Measurements from ENCODE around the gene TSHZ1.

Gene TSHZ1

GRCh38 chr18:75211626-75211952 lies 992 bp downstream of the TSHZ1 start:
- POLR2A ChIA-PET, result interaction anchor here (1.9 kb wide), 1 partner anchor 34 kb away, joined by 8 read pairs; no protein-coding TSS in a partner anchor

GRCh38 chr18:75211953-75212750 lies 1.6 kb downstream of the TSHZ1 start:
- POLR2A ChIA-PET, result no interaction called here
- CTCF ChIA-PET, result interaction anchor here (0.8 kb wide), 1 partner anchor 22 kb away, joined by 3 read pairs; no protein-coding TSS in a partner anchor
- TF ChIP-seq LEF1 (IDR thresholded peaks at IDR 0.05; ENCODE audit: borderline replicate concordance) (peak; percentile 99), PKNOX1 (IDR thresholded peaks at IDR 0.05) (peak; percentile 97), FOXM1 (IDR thresholded peaks at IDR 0.05; ENCODE audit: borderline replicate concordance) (no peak), CTBP1 (IDR thresholded peaks at IDR 0.05; ENCODE audit: borderline replicate concordance) (peak; percentile 79)
- DNase-seq (ENCODE audit: extremely low spot score), result no peak

More at GRCh38 chr18:75211626-75211952, 992 bp downstream of the TSHZ1 start:
- TF ChIP-seq FOXK2 (IDR thresholded peaks at IDR 0.05) (no peak), ZNF384 (IDR thresholded peaks at IDR 0.05) (no peak), BHLHE40 (IDR thresholded peaks at IDR 0.05; ENCODE audit: borderline replicate concordance) (no peak), SUZ12 (IDR thresholded peaks at IDR 0.05) (no peak), L3MBTL2 (conservative IDR thresholded peaks at IDR 0.05) (no peak), FOXM1 (IDR thresholded peaks at IDR 0.05; ENCODE audit: borderline replicate concordance) (no peak), ARNT (IDR thresholded peaks at IDR 0.05) (no peak), NFRKB (IDR thresholded peaks at IDR 0.05) (no peak), SP1 (IDR thresholded peaks at IDR 0.05) (no peak), LEF1 (IDR thresholded peaks at IDR 0.05; ENCODE audit: borderline replicate concordance) (no peak), TARDBP (IDR thresholded peaks at IDR 0.05) (no peak), CTBP1 (IDR thresholded peaks at IDR 0.05; ENCODE audit: borderline replicate concordance) (no peak), HDGF (IDR thresholded peaks at IDR 0.05; ENCODE audit: borderline replicate concordance) (no peak), FOXA1 (IDR thresholded peaks at IDR 0.05) (no peak), PKNOX1 (IDR thresholded peaks at IDR 0.05) (no peak), ELF4 (IDR thresholded peaks at IDR 0.05) (no peak)
- DNase-seq (ENCODE audit: extremely low spot score), result no peak
- CTCF ChIA-PET, result no interaction called here

DNA sequence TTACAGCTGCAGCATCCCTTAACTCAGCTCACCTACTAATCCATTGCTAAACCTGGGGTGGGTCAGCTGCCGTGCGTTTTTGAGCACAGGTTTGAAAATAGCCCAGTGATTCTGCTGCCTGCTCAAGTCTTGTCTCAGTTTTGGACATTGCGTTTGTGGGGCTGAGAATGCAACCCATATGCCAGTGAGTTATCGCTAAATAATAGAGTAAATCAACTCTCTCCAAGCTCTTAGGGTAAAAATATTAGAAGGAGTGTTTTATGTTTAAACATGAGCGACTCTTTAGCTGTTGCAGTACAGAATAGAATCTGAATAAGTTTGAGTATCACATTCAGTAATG lies 2.1 kb downstream of the TSHZ1 start:
- ChIA-PET POLR2A (no interaction called here), CTCF (interaction anchor here (0.8 kb wide), 1 partner anchor 21 kb away, joined by 3 read pairs; no protein-coding TSS in a partner anchor)
- DNase-seq (ENCODE audit: extremely low spot score), result no peak
- no peak for TF ChIP-seq ZNF384 (IDR thresholded peaks at IDR 0.05)
- TF ChIP-seq TARDBP (IDR thresholded peaks at IDR 0.05), result no peak
- no peak for TF ChIP-seq NFRKB (IDR thresholded peaks at IDR 0.05)
- no peak for TF ChIP-seq HDGF (IDR thresholded peaks at IDR 0.05; ENCODE audit: borderline replicate concordance)
- no peak for TF ChIP-seq PKNOX1 (IDR thresholded peaks at IDR 0.05)
- TF ChIP-seq FOXK2 (IDR thresholded peaks at IDR 0.05), result no peak

GRCh38 chr18:75213611-75214331 lies 3.2 kb downstream of the TSHZ1 start:
- CTCF ChIA-PET, result no interaction called here
- POLR2A ChIA-PET, result no interaction called here
- DNase-seq (ENCODE audit: extremely low spot score), result no peak

GRCh38 chr18:75214332-75214690 lies 3.7 kb downstream of the TSHZ1 start:
- no peak for DNase-seq (ENCODE audit: extremely low spot score)
- no peak for TF ChIP-seq ARNT (IDR thresholded peaks at IDR 0.05)
- no peak for TF ChIP-seq NFRKB (IDR thresholded peaks at IDR 0.05)
- CTCF ChIA-PET, result no interaction called here
- POLR2A ChIA-PET, result no interaction called here

More at GRCh38 chr18:75213611-75214331, 3.2 kb downstream of the TSHZ1 start:
- no peak for TF ChIP-seq FOXA1 (IDR thresholded peaks at IDR 0.05)
- TF ChIP-seq PKNOX1 (IDR thresholded peaks at IDR 0.05), result peak; percentile 96
- no peak for TF ChIP-seq BHLHE40 (IDR thresholded peaks at IDR 0.05; ENCODE audit: borderline replicate concordance)
- no peak for TF ChIP-seq FOXM1 (IDR thresholded peaks at IDR 0.05; ENCODE audit: borderline replicate concordance)
- peak; percentile 79 for TF ChIP-seq CTBP1 (IDR thresholded peaks at IDR 0.05; ENCODE audit: borderline replicate concordance)
- TF ChIP-seq ZNF384 (IDR thresholded peaks at IDR 0.05), result peak; percentile 67
- no peak for TF ChIP-seq ELF4 (IDR thresholded peaks at IDR 0.05)
- TF ChIP-seq NFRKB (IDR thresholded peaks at IDR 0.05), result no peak
- TF ChIP-seq FOXK2 (IDR thresholded peaks at IDR 0.05), result no peak
- no peak for TF ChIP-seq SUZ12 (IDR thresholded peaks at IDR 0.05)
- TF ChIP-seq LEF1 (IDR thresholded peaks at IDR 0.05; ENCODE audit: borderline replicate concordance), result no peak
- TF ChIP-seq SP1 (IDR thresholded peaks at IDR 0.05), result no peak
- TF ChIP-seq ARNT (IDR thresholded peaks at IDR 0.05), result peak; percentile 76
- TF ChIP-seq TARDBP (IDR thresholded peaks at IDR 0.05), result no peak
- TF ChIP-seq HDGF (IDR thresholded peaks at IDR 0.05; ENCODE audit: borderline replicate concordance), result no peak
- TF ChIP-seq L3MBTL2 (conservative IDR thresholded peaks at IDR 0.05), result no peak

Data from HEK293T (cell line).